Karpas-422 (cell line): Measurements from ENCODE around the gene TRAF7. TPM values are rescaled to one million over a fixed set of nuclear protein-coding genes. Genes with fewer than 3 reads are reported as not detected.
"Not testable (repeated sequence)": the region's sequence is repeated elsewhere in the genome, so short reads cannot be mapped to it uniquely, and the experiment has no call there.

Source experiments
- DNase-seq: peaks from one replicate; pipeline ENCODE4 v3.0.0-alpha.2; 2015
- H2AFZ ChIP-seq: fragments of 200-600 bp; sonication (generic); 2 replicates; pipeline ENCODE4 v1.6.1; 2014; ENCODE audit warnings: antibody characterized with exemption, low read length, mixed read lengths
- H3K27ac ChIP-seq: fragments of 200-600 bp; sonication (generic); 2 replicates; pipeline ENCODE4 v1.5.1; 2014; ENCODE audit warnings: mild to moderate bottlenecking, low read length, moderate library complexity
- H3K27me3 ChIP-seq: fragments of 200-600 bp; sonication (generic); 2 replicates; pipeline ENCODE4 v1.6.1; 2014; ENCODE audit warnings: low read length, mixed read lengths
- H3K36me3 ChIP-seq: fragments of 200-600 bp; sonication (generic); 2 replicates; pipeline ENCODE4 v1.6.1; 2014; ENCODE audit warnings: low read length, mixed read lengths; ENCODE audit not compliant: insufficient read depth
- H3K4me1 ChIP-seq: fragments of 200-600 bp; sonication (generic); 2 replicates; pipeline ENCODE4 v1.6.1; 2014; ENCODE audit warnings: mild to moderate bottlenecking, low read length, mixed read lengths
- H3K4me2 ChIP-seq: fragments of 200-600 bp; sonication (generic); 2 replicates; pipeline ENCODE4 v1.6.1; 2014; ENCODE audit warnings: low read length, low read depth, mild to moderate bottlenecking; ENCODE audit not compliant: poor library complexity, severe bottlenecking
- H3K4me3 ChIP-seq: fragments of 200-600 bp; sonication (generic); 2 replicates; pipeline ENCODE4 v1.5.1; 2014; ENCODE audit warnings: mild to moderate bottlenecking, antibody characterized with exemption, low read length, mixed read lengths
- H3K79me2 ChIP-seq: fragments of 200-600 bp; sonication (generic); 2 replicates; pipeline ENCODE4 v1.6.1; 2014; ENCODE audit warnings: mild to moderate bottlenecking, low read length, mixed read lengths
- H3K9ac ChIP-seq: fragments of 200-600 bp; sonication (generic); 2 replicates; pipeline ENCODE4 v1.6.0; 2014; ENCODE audit warnings: low read length
- H3K9me2 ChIP-seq: fragments of 200-600 bp; sonication (generic), shearing (Covaris generic); replicated peaks from 2 replicates; pipeline ENCODE4 v1.6.0; 2014; ENCODE audit warnings: mild to moderate bottlenecking, low read length, moderate library complexity; ENCODE audit not compliant: insufficient read depth
- H3K9me3 ChIP-seq: fragments of 300-700, 200-600 bp; sonication (generic); 2 replicates; pipeline ENCODE4 v1.6.1; 2014; ENCODE audit warnings: low read length, mixed read lengths
- H4K20me1 ChIP-seq: fragments of 200-600 bp; sonication (generic); 2 replicates; pipeline ENCODE4 v1.6.1; 2014; ENCODE audit warnings: mild to moderate bottlenecking, antibody characterized with exemption, low read length, low read depth; ENCODE audit not compliant: insufficient read depth
- total RNA-seq: library from RNA; depleted of rRNA; stranded (reverse); fragments of >200 nt; shearing (Covaris generic); gene quantifications from 2 replicates; pipeline ENCODE4 v1.2.3, GENCODE V29; 2014; ENCODE audit warnings: low replicate concordance

TRAF7 gene
- total RNA-seq, 1 experiment from 2014 or later = 68.3 TPM

GRCh38 chr16:2111009-2111353, 44.6 kb upstream of the TRAF7 start:
- not testable (repeated sequence) for H3K27ac ChIP-seq, H3K9me2 ChIP-seq, H3K27me3 ChIP-seq, H3K36me3 ChIP-seq, H3K9ac ChIP-seq, H2AFZ ChIP-seq, H3K4me3 ChIP-seq, H4K20me1 ChIP-seq, H3K4me1 ChIP-seq, H3K4me2 ChIP-seq, H3K79me2 ChIP-seq, H3K9me3 ChIP-seq, DNase-seq

- H4K20me1 ChIP-seq = not testable (repeated sequence)
These were observed 43.9 kb upstream of the TRAF7 start for GRCh38 chr16:2111412-2112335.

GRCh38 chr16:2112539-2113106, 43.0 kb upstream of the TRAF7 start:
- not testable (repeated sequence) for H3K4me2 ChIP-seq, H3K9me3 ChIP-seq, DNase-seq, H3K79me2 ChIP-seq, H3K27ac ChIP-seq, H3K4me1 ChIP-seq, H3K36me3 ChIP-seq, H3K9me2 ChIP-seq, H3K9ac ChIP-seq, H4K20me1 ChIP-seq, H3K4me3 ChIP-seq, H3K27me3 ChIP-seq, H2AFZ ChIP-seq

More at GRCh38 chr16:2111412-2112335, 43.9 kb upstream of the TRAF7 start:
- not testable (repeated sequence) for H3K79me2 ChIP-seq, H3K4me1 ChIP-seq, H2AFZ ChIP-seq, H3K36me3 ChIP-seq, DNase-seq, H3K4me2 ChIP-seq, H3K27ac ChIP-seq, H3K27me3 ChIP-seq, H3K9me3 ChIP-seq, H3K4me3 ChIP-seq, H3K9me2 ChIP-seq, H3K9ac ChIP-seq

GRCh38 chr16:2114225-2114624, 41.4 kb upstream of the TRAF7 start:
- not testable (repeated sequence) for H3K27me3 ChIP-seq, H3K4me3 ChIP-seq, H3K36me3 ChIP-seq, DNase-seq, H3K4me2 ChIP-seq, H3K9me2 ChIP-seq, H3K4me1 ChIP-seq, H3K9me3 ChIP-seq, H4K20me1 ChIP-seq, H3K79me2 ChIP-seq, H3K27ac ChIP-seq, H2AFZ ChIP-seq, H3K9ac ChIP-seq

GRCh38 chr16:2114885-2115590, 40.5 kb upstream of the TRAF7 start:
- H3K4me3 ChIP-seq, H3K4me1 ChIP-seq, H3K79me2 ChIP-seq: not testable (repeated sequence)

GRCh38 chr16:2115591-2115973, 40.0 kb upstream of the TRAF7 start:
- Histone ChIP-seq H3K4me2 (no peak overlapping the region), H4K20me1 (no peaks in the 10 kb centered on the region), H3K4me3 (no peak overlapping the region), H2AFZ (no peak overlapping the region), H3K9me3 (no peaks in the 10 kb centered on the region), H3K4me1 (no peaks in the 10 kb centered on the region), H3K36me3 (no peaks in the 10 kb centered on the region), H3K79me2 (no peaks in the 10 kb centered on the region), H3K9ac (no peak overlapping the region), H3K27me3 (no peaks in the 10 kb centered on the region), H3K27ac (no peak overlapping the region), H3K9me2 (no peaks in the 10 kb centered on the region)
- DNase-seq = no peak

More at GRCh38 chr16:2114885-2115590, 40.5 kb upstream of the TRAF7 start:
- not testable (repeated sequence) for H3K27ac ChIP-seq, H3K9me2 ChIP-seq, H3K9ac ChIP-seq, DNase-seq, H3K9me3 ChIP-seq, H3K4me2 ChIP-seq, H3K27me3 ChIP-seq, H3K36me3 ChIP-seq, H4K20me1 ChIP-seq, H2AFZ ChIP-seq

GRCh38 chr16:2116428-2116827, 39.2 kb upstream of the TRAF7 start:
- not testable (repeated sequence) for DNase-seq, H3K27me3 ChIP-seq, H3K9me2 ChIP-seq, H2AFZ ChIP-seq, H3K9ac ChIP-seq, H3K27ac ChIP-seq, H3K4me3 ChIP-seq, H3K4me1 ChIP-seq, H3K36me3 ChIP-seq, H3K4me2 ChIP-seq, H4K20me1 ChIP-seq, H3K79me2 ChIP-seq, H3K9me3 ChIP-seq

- not testable (repeated sequence) for H3K4me2 ChIP-seq, H3K4me1 ChIP-seq, H3K79me2 ChIP-seq, H3K9me3 ChIP-seq, H4K20me1 ChIP-seq, DNase-seq, H3K27ac ChIP-seq, H3K9ac ChIP-seq, H3K27me3 ChIP-seq, H2AFZ ChIP-seq, H3K36me3 ChIP-seq, H3K9me2 ChIP-seq, H3K4me3 ChIP-seq
These were observed 38.2 kb upstream of the TRAF7 start for GRCh38 chr16:2117341-2117740.
